ENCODE measurements around the gene ELOVL3.

ELOVL3 gene

GRCh38 chr10:102225646-102226541 lies at the start of gene ELOVL3:
Gene ELOVL3 (plus strand): TSS chr10:102226299. CDS start chr10:102226549, 250 bp downstream.
- Histone ChIP-seq H3K4me3 (ENCODE audit: insufficient read depth, low read length, poor library complexity, severe bottlenecking) (peak within 1 kb of the TSS; percentile 36), H3F3A (ENCODE audit: insufficient read depth) (no peaks in the 10 kb centered on the region), H3K27me3 (ENCODE audit: low read length) (no peaks in the 10 kb centered on the region), H3K27ac (ENCODE audit: low read depth, low read length) (no peak within 1 kb of the TSS), H3K36me3 (ENCODE audit: low read length) (no peaks in the 10 kb centered on the region), H3K4me2 (ENCODE audit: low read depth, low read length, poor library complexity, severe bottlenecking) (peak within 1 kb of the TSS; percentile 58), H3K79me2 (ENCODE audit: insufficient read depth, low read length) (no peaks in the 10 kb centered on the region), H3K9me3 (ENCODE audit: insufficient read depth, low read length) (no peaks in the 10 kb centered on the region), H3K9ac (ENCODE audit: low read length) (peak within 1 kb of the TSS; percentile 26; the same call in 1 of the 2 replicates), H3K9me2 (replicated peaks; ENCODE audit: insufficient read depth, low read length) (no peaks in the 10 kb centered on the region), H4K20me1 (ENCODE audit: low read depth, low read length) (no peaks in the 10 kb centered on the region), H2AFZ (ENCODE audit: low read depth, low read length, severe bottlenecking) (peak within 1 kb of the TSS; percentile 94)
- TF ChIP-seq EZH2phosphoT487 (conservative IDR thresholded peaks at IDR 0.05; ENCODE audit: low read length) (no peak), CTCF (IDR thresholded peaks at IDR 0.05; ENCODE audit: insufficient read depth, low read length, poor library complexity, severe bottlenecking) (no peak)

DNA sequence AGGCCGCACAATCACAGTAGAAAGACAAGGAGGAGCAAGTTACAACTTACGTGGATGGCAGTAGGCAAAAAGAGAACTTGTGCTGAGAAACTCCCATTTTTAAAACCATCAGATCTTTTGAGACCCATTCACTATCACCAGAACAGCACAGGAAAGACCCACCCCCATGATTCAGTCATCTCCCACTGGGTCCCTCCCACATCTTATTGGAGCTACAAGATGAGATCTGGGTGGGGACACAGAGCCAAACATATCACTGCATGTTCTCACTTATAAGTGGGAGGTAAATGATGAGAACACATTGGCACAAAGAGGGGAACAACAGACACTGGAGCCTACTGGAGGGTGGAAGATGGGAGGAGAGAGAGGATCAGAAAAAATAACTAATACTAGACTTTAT lies 41.5 kb upstream of the ELOVL3 start:
- Histone ChIP-seq H3K9me2 (replicated peaks; ENCODE audit: insufficient read depth, low read length) (no peaks in the 10 kb centered on the region), H3F3A (ENCODE audit: insufficient read depth) (no peaks in the 10 kb centered on the region), H3K27me3 (ENCODE audit: low read length) (no peaks in the 10 kb centered on the region), H3K27ac (ENCODE audit: low read depth, low read length) (no peak overlapping the region), H3K36me3 (ENCODE audit: low read length) (no peaks in the 10 kb centered on the region), H2AFZ (ENCODE audit: low read depth, low read length, severe bottlenecking) (no peak overlapping the region), H3K9me3 (ENCODE audit: insufficient read depth, low read length) (0 out of 2 replicates have a peak, but pooled peaks cover 5% of the 10 kb centered on the region), H3K79me2 (ENCODE audit: insufficient read depth, low read length) (no peaks in the 10 kb centered on the region), H3K4me2 (ENCODE audit: low read depth, low read length, poor library complexity, severe bottlenecking) (no peak overlapping the region), H3K9ac (ENCODE audit: low read length) (no peak overlapping the region), H3K4me3 (ENCODE audit: insufficient read depth, low read length, poor library complexity, severe bottlenecking) (no peak overlapping the region), H4K20me1 (ENCODE audit: low read depth, low read length) (no peaks in the 10 kb centered on the region)
- TF ChIP-seq EZH2phosphoT487 (conservative IDR thresholded peaks at IDR 0.05; ENCODE audit: low read length) = no peak
- TF ChIP-seq CTCF (IDR thresholded peaks at IDR 0.05; ENCODE audit: insufficient read depth, low read length, poor library complexity, severe bottlenecking) = no peak

- H3K27me3 ChIP-seq (ENCODE audit: low read length) = no peaks in the 10 kb centered on the region
- no peak overlapping the region for H3K9ac ChIP-seq (ENCODE audit: low read length)
- H3K9me3 ChIP-seq (ENCODE audit: insufficient read depth, low read length) = 0 out of 2 replicates have a peak, but pooled peaks cover 5% of the 10 kb centered on the region
- H3F3A ChIP-seq (ENCODE audit: insufficient read depth) = no peaks in the 10 kb centered on the region
- no peak overlapping the region for H3K4me3 ChIP-seq (ENCODE audit: insufficient read depth, low read length, poor library complexity, severe bottlenecking)
- H3K36me3 ChIP-seq (ENCODE audit: low read length) = no peaks in the 10 kb centered on the region
- H4K20me1 ChIP-seq (ENCODE audit: low read depth, low read length) = no peaks in the 10 kb centered on the region
- TF ChIP-seq CTCF (IDR thresholded peaks at IDR 0.05; ENCODE audit: insufficient read depth, low read length, poor library complexity, severe bottlenecking) (no peak), EZH2phosphoT487 (conservative IDR thresholded peaks at IDR 0.05; ENCODE audit: low read length) (no peak)
- no peaks in the 10 kb centered on the region for H3K9me2 ChIP-seq (replicated peaks; ENCODE audit: insufficient read depth, low read length)
- no peak overlapping the region for H2AFZ ChIP-seq (ENCODE audit: low read depth, low read length, severe bottlenecking)
- no peak overlapping the region for H3K27ac ChIP-seq (ENCODE audit: low read depth, low read length)
- no peak overlapping the region for H3K4me2 ChIP-seq (ENCODE audit: low read depth, low read length, poor library complexity, severe bottlenecking)
- no peaks in the 10 kb centered on the region for H3K79me2 ChIP-seq (ENCODE audit: insufficient read depth, low read length)
These were observed 40.8 kb upstream of the ELOVL3 start for GRCh38 chr10:102185272-102185671.
